K562 (cell line): ENCODE data around the gene DAB2. TPM values are rescaled to one million over a fixed set of nuclear protein-coding genes. Genes with fewer than 3 reads are reported as not detected.

Source experiments
- CBX8 ChIP-seq: fragments of 200-600 bp; sonication (generic); IDR thresholded peaks from 2 replicates; pipeline ENCODE4 v1.6.1; 2012; ENCODE audit warnings: borderline replicate concordance, mixed run types, low read depth, mild to moderate bottlenecking, moderate library complexity, mixed read lengths, low read length, control low read depth, inconsistent platforms; ENCODE audit not compliant: poor library complexity, severe bottlenecking; ENCODE audit errors: extremely low read depth
- CEBPB ChIP-seq: fragments of 450-650 bp; IDR thresholded peaks from 2 replicates; pipeline ENCODE4 v1.6.1; 2016; ENCODE audit warnings: missing genetic modification characterization, missing compliant biosample characterization
- CREBBP ChIP-seq: IDR thresholded peaks from one replicate; pipeline ENCODE4 v1.6.1; 2012; ENCODE audit warnings: low read depth, mild to moderate bottlenecking, control low read depth, inconsistent platforms, low read length
- E2F5 ChIP-seq: sonication (generic); formaldehyde crosslinking; IDR thresholded peaks from 2 replicates; pipeline ENCODE4 v1.8.0; 2022; ENCODE audit warnings: mild to moderate bottlenecking, missing genetic modification reagents
- EHMT2 ChIP-seq: fragments of 450-650 bp; IDR thresholded peaks from 2 replicates; pipeline ENCODE4 v1.6.1; 2018; ENCODE audit warnings: antibody characterized with exemption
- MNT ChIP-seq, 2 experiments: fragments of 450-650 bp; conservative IDR thresholded peaks; 2 replicates each; pipeline ENCODE4 v1.6.1; 2017; ENCODE audit warnings: mild to moderate bottlenecking in 2 of 2, moderate library complexity in 2 of 2
- NR4A1 ChIP-seq, 2 experiments: fragments of 250-450 bp in 1 of 2; fragments of 450-650 bp in 1 of 2; sonication (Bioruptor Pico) in 1 of 2; IDR thresholded peaks; 2 replicates each; pipeline versions ENCODE4 v1.4.0 to v1.6.1; 2016 to 2020; ENCODE audit warnings: mild to moderate bottlenecking in 2 of 2, missing compliant biosample characterization in 1 of 2, missing genetic modification characterization in 1 of 2, moderate library complexity in 1 of 2
- RERE ChIP-seq: sonication (generic); formaldehyde crosslinking; IDR thresholded peaks from 2 replicates; pipeline ENCODE4 v1.8.0; 2023; ENCODE audit warnings: missing genetic modification reagents, mild to moderate bottlenecking, borderline replicate concordance
- ZFPM2 ChIP-seq: fragments of 250-450 bp; sonication (Bioruptor Pico); IDR thresholded peaks from 2 replicates; pipeline ENCODE4 v1.5.1; 2022; ENCODE audit warnings: mild to moderate bottlenecking
- ZNF217 ChIP-seq: sonication (generic); formaldehyde crosslinking; IDR thresholded peaks from 2 replicates; pipeline ENCODE4 v1.8.0; 2022; ENCODE audit warnings: mild to moderate bottlenecking, missing genetic modification reagents
- polyA plus RNA-seq, 8 experiments: library from polyadenylated mRNA; depleted of rRNA in 4 of 8; stranded (reverse) in 5 of 8; unstranded in 3 of 8; fragments of >200 nt; fragmentation: Nextera tagmentation in 2 of 8; fragmentation: Illumina TruSeq in 1 of 8; extraction: Ambion mirVana in 2 of 8; extraction: Trizol in 1 of 8; gene quantifications; 2 replicates each; pipeline versions ENCODE4 v1.2.1 to v1.2.3, GENCODE V29; 2011 to 2014; ENCODE audit warnings: inconsistent platforms in 1 of 8, missing spikeins in 1 of 8
- total RNA-seq, 7 experiments: library from RNA; depleted of rRNA in 6 of 7; stranded (reverse); fragments of >200 nt in 6 of 7; fragmentation: Illumina TruSeq in 2 of 7; extraction: Trizol in 2 of 7; gene quantifications; 2 replicates each; pipeline versions ENCODE4 v1.2.1 to v1.2.3, GENCODE V29; 2011 to 2021; ENCODE audit warnings: low replicate concordance in 1 of 7
- TF ChIP-seq, protein P1 (sequence below): fragments of 450-650 bp; conservative IDR thresholded peaks from 2 replicates; pipeline ENCODE4 v1.6.1; 2016; ENCODE audit warnings: missing genetic modification characterization, low read depth, mild to moderate bottlenecking, missing compliant biosample characterization, moderate library complexity

The DAB2 gene
- total and polyA plus RNA-seq, 9 of the 15 experiments (the other 6 are each of a cell fraction or from before 2014, with no cell fraction given), result 6.6 to 29.9 (median 24.1) TPM

DNA sequence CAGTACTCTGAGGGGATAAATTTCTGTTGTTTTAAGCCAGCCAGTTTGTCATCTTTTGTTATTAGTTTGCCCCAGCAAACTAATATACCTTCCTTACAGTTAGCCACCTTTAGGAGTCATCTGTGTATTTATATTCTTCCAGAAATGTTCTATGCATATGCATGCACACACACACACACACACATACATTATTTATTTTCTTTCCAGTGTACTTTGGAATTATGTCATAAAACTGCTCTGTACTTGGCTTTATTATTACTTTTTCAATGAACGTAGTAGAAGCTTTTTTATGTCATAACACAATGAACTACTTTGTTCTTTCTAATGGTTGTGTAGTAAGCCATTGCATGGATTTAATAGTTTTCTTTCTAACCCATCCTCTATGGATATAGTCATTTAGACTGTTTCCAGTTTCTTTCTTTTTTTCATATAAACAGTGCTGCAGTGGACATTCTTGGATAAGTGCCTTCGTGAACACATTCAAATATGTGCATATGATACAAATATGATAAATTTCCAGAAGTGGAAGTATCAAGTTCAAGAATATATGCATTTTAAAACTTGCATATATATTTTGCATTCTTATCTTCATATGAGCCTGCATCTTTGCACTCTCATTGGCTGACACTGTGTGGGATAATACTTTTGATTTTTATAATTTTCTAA, 26.6 kb upstream of the DAB2 start (continued):
- TF ChIP-seq RERE (CRISPR knock-in tag) (no peak), MNT (conservative IDR thresholded peaks at IDR 0.05) (no peak), NR4A1 (CRISPR knock-in tag; IDR thresholded peaks at IDR 0.05) (no peak), NR4A1 (tag; IDR thresholded peaks at IDR 0.05) (no peak), CREBBP (no peak), ZNF217 (CRISPR knock-in tag) (no peak), CBX8 (no peak), CEBPB (tag) (no peak), EHMT2 (no peak), ZFPM2 (no peak), E2F5 (CRISPR knock-in tag) (no peak)
- TF ChIP-seq, protein P1, sequence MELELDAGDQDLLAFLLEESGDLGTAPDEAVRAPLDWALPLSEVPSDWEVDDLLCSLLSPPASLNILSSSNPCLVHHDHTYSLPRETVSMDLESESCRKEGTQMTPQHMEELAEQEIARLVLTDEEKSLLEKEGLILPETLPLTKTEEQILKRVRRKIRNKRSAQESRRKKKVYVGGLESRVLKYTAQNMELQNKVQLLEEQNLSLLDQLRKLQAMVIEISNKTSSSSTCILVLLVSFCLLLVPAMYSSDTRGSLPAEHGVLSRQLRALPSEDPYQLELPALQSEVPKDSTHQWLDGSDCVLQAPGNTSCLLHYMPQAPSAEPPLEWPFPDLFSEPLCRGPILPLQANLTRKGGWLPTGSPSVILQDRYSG (tag), result no peak
